SK-N-SH (cell line): ENCODE measurements around the gene LTB4R. TPM values are rescaled to one million over a fixed set of nuclear protein-coding genes. Genes with fewer than 3 reads are reported as not detected.

ENCODE experiments used
- CTCF ChIA-PET: fragments of 300-600, 350-600 bp; formaldehyde crosslinking; extraction: SDS; loops from one replicate; lab custom pipeline; 2021; lab: Yijun Ruan, JAX
- POLR2A ChIA-PET: fragments of 350-600 bp; sonication (Branson Sonifier 250); formaldehyde crosslinking; extraction: SDS; loops from one replicate; lab custom pipeline; 2020; ENCODE audit warnings: antibody characterized with exemption, inconsistent platforms; lab: Yijun Ruan, JAX
- DNase-seq: peaks from one replicate; pipeline ENCODE4 v3.0.0; 2012
- H2AFZ ChIP-seq: fragments of 200-600 bp; sonication (generic); 2 replicates; pipeline ENCODE4 v1.8.1; 2016; ENCODE audit warnings: antibody characterized with exemption, mild to moderate bottlenecking, low read depth
- H3F3A ChIP-seq: fragments of 200-600 bp; sonication (generic); replicated peaks from 2 replicates; pipeline ENCODE3; 2016; ENCODE audit warnings: antibody characterized with exemption, mild to moderate bottlenecking; ENCODE audit not compliant: insufficient read depth
- H3K27ac ChIP-seq, 2 experiments: fragments of 200-500 bp in 1 of 2; fragments of 200-600 bp in 1 of 2; sonication (Bioruptor generic) in 1 of 2; sonication (generic), shearing (Covaris generic) in 1 of 2; 2 replicates each; pipeline versions ENCODE4 v1.5.1 to v1.6.1; 2014 to 2016; ENCODE audit warnings: low read depth in 2 of 2, inconsistent platforms in 1 of 2, low read length in 1 of 2, mild to moderate bottlenecking in 1 of 2, mixed read lengths in 1 of 2
- H3K27me3 ChIP-seq: fragments of 200-600 bp; sonication (generic), shearing (Covaris generic); 2 replicates; pipeline ENCODE4 v1.6.1; 2016; ENCODE audit warnings: mixed run types; ENCODE audit not compliant: insufficient read depth
- H3K36me3 ChIP-seq, 2 experiments: fragments of 200-500 bp in 1 of 2; fragments of 200-600 bp in 1 of 2; sonication (Bioruptor generic) in 1 of 2; sonication (generic) in 1 of 2; replicated peaks in 1 of 2; 2 replicates each; pipeline versions ENCODE3 to v1.5.1; 2014 to 2016; ENCODE audit warnings: low read length in 1 of 2, mild to moderate bottlenecking in 1 of 2; ENCODE audit not compliant: insufficient read depth in 2 of 2, control insufficient read depth in 1 of 2
- H3K4me1 ChIP-seq, 2 experiments: fragments of 200-500 bp in 1 of 2; fragments of 200-600 bp in 1 of 2; sonication (Bioruptor generic) in 1 of 2; sonication (generic), shearing (Covaris generic) in 1 of 2; 2 replicates each; pipeline versions ENCODE4 v1.5.1 to v1.6.1; 2014 to 2016; ENCODE audit warnings: low read depth in 1 of 2, low read length in 1 of 2, mixed run types in 1 of 2; ENCODE audit not compliant: insufficient read depth in 2 of 2, control insufficient read depth in 1 of 2
- H3K4me2 ChIP-seq: fragments of 200-600 bp; sonication (generic), shearing (Covaris generic); 2 replicates; pipeline ENCODE4 v1.6.1; 2017; ENCODE audit warnings: mixed run types
- H3K4me3 ChIP-seq, 2 experiments: fragments of 200-500 bp in 1 of 2; fragments of 200-600 bp in 1 of 2; sonication (Bioruptor generic) in 1 of 2; sonication (generic), shearing (Covaris generic) in 1 of 2; 2 replicates each; pipeline versions ENCODE4 v1.5.1 to v1.8.1; 2014 to 2016; ENCODE audit warnings: low read depth in 2 of 2, inconsistent platforms in 1 of 2, low read length in 1 of 2, mild to moderate bottlenecking in 1 of 2, mixed read lengths in 1 of 2, moderate library complexity in 1 of 2
- H3K79me2 ChIP-seq: fragments of 200-600 bp; sonication (generic); 2 replicates; pipeline ENCODE4 v1.8.1; 2017; ENCODE audit warnings: mild to moderate bottlenecking; ENCODE audit not compliant: insufficient read depth
- H3K9ac ChIP-seq: fragments of 200-600 bp; sonication (generic); 2 replicates; pipeline ENCODE4 v1.6.1; 2017; ENCODE audit warnings: mixed run types
- H3K9me2 ChIP-seq: fragments of 200-600 bp; sonication (generic); 2 replicates; pipeline ENCODE4 v1.6.1; 2017; ENCODE audit warnings: mixed run types
- H3K9me3 ChIP-seq: fragments of 200-600 bp; sonication (generic); 2 replicates; pipeline ENCODE4 v1.6.1; 2017; ENCODE audit warnings: mixed run types, mild to moderate bottlenecking, moderate library complexity
- H4K20me1 ChIP-seq: fragments of 200-600 bp; sonication (generic); 2 replicates; pipeline ENCODE4 v1.6.1; 2017; ENCODE audit warnings: mild to moderate bottlenecking, mixed run types; ENCODE audit not compliant: insufficient read depth
- CHD2 ChIP-seq: fragments of 150-350 bp; IDR thresholded peaks from 2 replicates; pipeline ENCODE4 v1.6.1; 2018; ENCODE audit warnings: low read length; ENCODE audit not compliant: partially characterized antibody
- CTCF ChIP-seq: fragments of 200-600 bp; sonication (generic); IDR thresholded peaks from 2 replicates; pipeline ENCODE4 v1.6.1; 2017; ENCODE audit warnings: antibody characterized with exemption, mild to moderate bottlenecking, moderate library complexity
- FOXJ3 ChIP-seq: sonication (generic); formaldehyde crosslinking; IDR thresholded peaks from 2 replicates; pipeline ENCODE4 v1.5.1; 2020; ENCODE audit warnings: mild to moderate bottlenecking, missing genetic modification reagents
- FOXM1 ChIP-seq: IDR thresholded peaks from 2 replicates; pipeline ENCODE4 v1.4.0; 2012; ENCODE audit warnings: low read depth, mild to moderate bottlenecking
- GATA2 ChIP-seq: sonication (generic); formaldehyde crosslinking; IDR thresholded peaks from 2 replicates; pipeline ENCODE4 v1.5.0; 2020; ENCODE audit warnings: mild to moderate bottlenecking, missing genetic modification reagents
- JUND ChIP-seq: IDR thresholded peaks from 2 replicates; pipeline ENCODE4 v1.4.0; 2012
- MAX ChIP-seq: IDR thresholded peaks from 2 replicates; pipeline ENCODE4 v1.4.0; 2012; ENCODE audit warnings: low read depth
- MEF2A ChIP-seq: IDR thresholded peaks from 2 replicates; pipeline ENCODE4 v1.4.0; 2012; ENCODE audit warnings: low read depth, borderline replicate concordance
- MXI1 ChIP-seq: IDR thresholded peaks from 2 replicates; pipeline ENCODE4 v1.6.1; 2012; ENCODE audit warnings: mild to moderate bottlenecking, low read depth, low read length, improper control_type of control experiment
- NFIC ChIP-seq: IDR thresholded peaks from 2 replicates; pipeline ENCODE4 v1.4.0; 2012; ENCODE audit warnings: borderline replicate concordance
- PBX3 ChIP-seq: IDR thresholded peaks from 2 replicates; pipeline ENCODE4; 2012
- POLR2AphosphoS5 ChIP-seq: IDR thresholded peaks from 2 replicates; pipeline ENCODE4 v1.6.1; 2012; ENCODE audit warnings: low read depth, low read length
- RAD21 ChIP-seq: IDR thresholded peaks from 2 replicates; pipeline ENCODE4 v1.6.1; 2012; ENCODE audit warnings: mild to moderate bottlenecking, low read length
- RCOR1 ChIP-seq: fragments of 150-350 bp; IDR thresholded peaks from 2 replicates; pipeline ENCODE4 v1.6.1; 2017; ENCODE audit warnings: antibody characterized with exemption, low read length
- RFX5 ChIP-seq: IDR thresholded peaks from 2 replicates; pipeline ENCODE4 v1.6.1; 2012; ENCODE audit warnings: mild to moderate bottlenecking, improper control_type of control experiment, low read length
- TAF1 ChIP-seq: IDR thresholded peaks from 2 replicates; pipeline ENCODE4 v1.6.1; 2012; ENCODE audit warnings: low read depth, mild to moderate bottlenecking, low read length, moderate library complexity, borderline replicate concordance
- ZBTB33 ChIP-seq: IDR thresholded peaks from 2 replicates; pipeline ENCODE4 v1.4.0; 2012; ENCODE audit warnings: low read depth, borderline replicate concordance
- WGBS: methylation state at CpG from one replicate; pipeline ENCODE4 v1.1.6; 2017; ENCODE audit warnings: low lambda C conversion rate; 5-methylcytosine and 5-hydroxymethylcytosine counted together
- polyA plus RNA-seq, 3 experiments: library from polyadenylated mRNA; depleted of rRNA; stranded (reverse); fragments of >200 nt; gene quantifications; 2 replicates each; pipeline ENCODE4 v1.2.3, GENCODE V29; 2012
- TF ChIP-seq, protein P1 (sequence below): IDR thresholded peaks from 2 replicates; pipeline ENCODE4 v1.6.1; 2012; ENCODE audit warnings: mild to moderate bottlenecking, low read depth, low read length, moderate library complexity
- TF ChIP-seq, protein P2 (sequence below): fragments of 150-350 bp; IDR thresholded peaks from 2 replicates; pipeline ENCODE4 v1.6.1; 2016; ENCODE audit warnings: mild to moderate bottlenecking, low read depth, low read length
- TF ChIP-seq, protein P3 (sequence below): fragments of 150-350 bp; IDR thresholded peaks from 2 replicates; pipeline ENCODE4 v1.6.1; 2017; ENCODE audit warnings: antibody characterized with exemption, low read length, low read depth, borderline replicate concordance

Gene LTB4R
- polyA plus RNA-seq, 1 of the 3 experiments (the other 2 are of a cell fraction), result 11.9 TPM

GRCh38 chr14:24269910-24270536 is 41.3 kb upstream of the LTB4R start:
- H3K36me3 ChIP-seq, result peaks cover 0 to 31% of the 10 kb centered on the region in 2 experiments
- H3K9ac ChIP-seq, result no peak overlapping the region
- WGBS, result 97% methylated on average over 7 of the region's 14 CpGs
- H3K79me2 ChIP-seq, result no peaks in the 10 kb centered on the region; the same call in 1 of the 2 replicates
- peaks cover 6 to 10% of the 10 kb centered on the region in 2 experiments; a peak in 2 of 4 replicates for H3K4me1 ChIP-seq
- TF ChIP-seq, protein P1, sequence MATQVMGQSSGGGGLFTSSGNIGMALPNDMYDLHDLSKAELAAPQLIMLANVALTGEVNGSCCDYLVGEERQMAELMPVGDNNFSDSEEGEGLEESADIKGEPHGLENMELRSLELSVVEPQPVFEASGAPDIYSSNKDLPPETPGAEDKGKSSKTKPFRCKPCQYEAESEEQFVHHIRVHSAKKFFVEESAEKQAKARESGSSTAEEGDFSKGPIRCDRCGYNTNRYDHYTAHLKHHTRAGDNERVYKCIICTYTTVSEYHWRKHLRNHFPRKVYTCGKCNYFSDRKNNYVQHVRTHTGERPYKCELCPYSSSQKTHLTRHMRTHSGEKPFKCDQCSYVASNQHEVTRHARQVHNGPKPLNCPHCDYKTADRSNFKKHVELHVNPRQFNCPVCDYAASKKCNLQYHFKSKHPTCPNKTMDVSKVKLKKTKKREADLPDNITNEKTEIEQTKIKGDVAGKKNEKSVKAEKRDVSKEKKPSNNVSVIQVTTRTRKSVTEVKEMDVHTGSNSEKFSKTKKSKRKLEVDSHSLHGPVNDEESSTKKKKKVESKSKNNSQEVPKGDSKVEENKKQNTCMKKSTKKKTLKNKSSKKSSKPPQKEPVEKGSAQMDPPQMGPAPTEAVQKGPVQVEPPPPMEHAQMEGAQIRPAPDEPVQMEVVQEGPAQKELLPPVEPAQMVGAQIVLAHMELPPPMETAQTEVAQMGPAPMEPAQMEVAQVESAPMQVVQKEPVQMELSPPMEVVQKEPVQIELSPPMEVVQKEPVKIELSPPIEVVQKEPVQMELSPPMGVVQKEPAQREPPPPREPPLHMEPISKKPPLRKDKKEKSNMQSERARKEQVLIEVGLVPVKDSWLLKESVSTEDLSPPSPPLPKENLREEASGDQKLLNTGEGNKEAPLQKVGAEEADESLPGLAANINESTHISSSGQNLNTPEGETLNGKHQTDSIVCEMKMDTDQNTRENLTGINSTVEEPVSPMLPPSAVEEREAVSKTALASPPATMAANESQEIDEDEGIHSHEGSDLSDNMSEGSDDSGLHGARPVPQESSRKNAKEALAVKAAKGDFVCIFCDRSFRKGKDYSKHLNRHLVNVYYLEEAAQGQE, result no peak
- no peak for TF ChIP-seq FOXJ3 (CRISPR knock-in tag)
- TF ChIP-seq, protein P2, sequence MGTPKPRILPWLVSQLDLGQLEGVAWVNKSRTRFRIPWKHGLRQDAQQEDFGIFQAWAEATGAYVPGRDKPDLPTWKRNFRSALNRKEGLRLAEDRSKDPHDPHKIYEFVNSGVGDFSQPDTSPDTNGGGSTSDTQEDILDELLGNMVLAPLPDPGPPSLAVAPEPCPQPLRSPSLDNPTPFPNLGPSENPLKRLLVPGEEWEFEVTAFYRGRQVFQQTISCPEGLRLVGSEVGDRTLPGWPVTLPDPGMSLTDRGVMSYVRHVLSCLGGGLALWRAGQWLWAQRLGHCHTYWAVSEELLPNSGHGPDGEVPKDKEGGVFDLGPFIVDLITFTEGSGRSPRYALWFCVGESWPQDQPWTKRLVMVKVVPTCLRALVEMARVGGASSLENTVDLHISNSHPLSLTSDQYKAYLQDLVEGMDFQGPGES, result no peak
- TF ChIP-seq FOXM1, result no peak
- TF ChIP-seq, protein P3, sequence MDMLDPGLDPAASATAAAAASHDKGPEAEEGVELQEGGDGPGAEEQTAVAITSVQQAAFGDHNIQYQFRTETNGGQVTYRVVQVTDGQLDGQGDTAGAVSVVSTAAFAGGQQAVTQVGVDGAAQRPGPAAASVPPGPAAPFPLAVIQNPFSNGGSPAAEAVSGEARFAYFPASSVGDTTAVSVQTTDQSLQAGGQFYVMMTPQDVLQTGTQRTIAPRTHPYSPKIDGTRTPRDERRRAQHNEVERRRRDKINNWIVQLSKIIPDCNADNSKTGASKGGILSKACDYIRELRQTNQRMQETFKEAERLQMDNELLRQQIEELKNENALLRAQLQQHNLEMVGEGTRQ, result no peak
- no peak for TF ChIP-seq RFX5
- TF ChIP-seq TAF1, result no peak
- no peak for TF ChIP-seq GATA2
- TF ChIP-seq RCOR1, result no peak
- no peak for TF ChIP-seq ZBTB33
- no peak for TF ChIP-seq RAD21
- TF ChIP-seq MXI1, result no peak
- TF ChIP-seq MEF2A, result no peak
- TF ChIP-seq MAX, result no peak
- no peak for TF ChIP-seq CTCF
- no peak for TF ChIP-seq NFIC
- TF ChIP-seq POLR2AphosphoS5, result no peak
- no peak for TF ChIP-seq PBX3
- TF ChIP-seq JUND, result no peak
- TF ChIP-seq CHD2, result no peak
- H3K27me3 ChIP-seq, result no peaks in the 10 kb centered on the region
- no peak overlapping the region for H2AFZ ChIP-seq
- ChIA-PET CTCF (interaction anchor here (0.9 to 4.9 kb wide), 9 partner anchors 10 to 162 kb away, joined by 3 to 37 read pairs (median 6); partner anchors contain the start of genes CIDEB and TINF2), POLR2A (interaction anchor here (1.1 to 1.7 kb wide), 3 partner anchors 8 to 156 kb away, joined by 5 to 23 read pairs (median 6); partner anchors contain the start of gene TINF2)
- no peak overlapping the region for H3K4me2 ChIP-seq
- H3K9me2 ChIP-seq, result no peaks in the 10 kb centered on the region
- no peak overlapping the region for H3K27ac ChIP-seq
- no peaks in the 10 kb centered on the region for H4K20me1 ChIP-seq
- H3K4me3 ChIP-seq, result no peak overlapping the region
- H3K9me3 ChIP-seq, result no peaks in the 10 kb centered on the region
- H3F3A ChIP-seq, result no peaks in the 10 kb centered on the region
- no peak for DNase-seq
